ENCODE results near the gene TUBB4B.
"Not testable (repeated sequence)": the region's sequence is repeated elsewhere in the genome, so short reads cannot be mapped to it uniquely, and the experiment has no call there.

Gene TUBB4B

DNA sequence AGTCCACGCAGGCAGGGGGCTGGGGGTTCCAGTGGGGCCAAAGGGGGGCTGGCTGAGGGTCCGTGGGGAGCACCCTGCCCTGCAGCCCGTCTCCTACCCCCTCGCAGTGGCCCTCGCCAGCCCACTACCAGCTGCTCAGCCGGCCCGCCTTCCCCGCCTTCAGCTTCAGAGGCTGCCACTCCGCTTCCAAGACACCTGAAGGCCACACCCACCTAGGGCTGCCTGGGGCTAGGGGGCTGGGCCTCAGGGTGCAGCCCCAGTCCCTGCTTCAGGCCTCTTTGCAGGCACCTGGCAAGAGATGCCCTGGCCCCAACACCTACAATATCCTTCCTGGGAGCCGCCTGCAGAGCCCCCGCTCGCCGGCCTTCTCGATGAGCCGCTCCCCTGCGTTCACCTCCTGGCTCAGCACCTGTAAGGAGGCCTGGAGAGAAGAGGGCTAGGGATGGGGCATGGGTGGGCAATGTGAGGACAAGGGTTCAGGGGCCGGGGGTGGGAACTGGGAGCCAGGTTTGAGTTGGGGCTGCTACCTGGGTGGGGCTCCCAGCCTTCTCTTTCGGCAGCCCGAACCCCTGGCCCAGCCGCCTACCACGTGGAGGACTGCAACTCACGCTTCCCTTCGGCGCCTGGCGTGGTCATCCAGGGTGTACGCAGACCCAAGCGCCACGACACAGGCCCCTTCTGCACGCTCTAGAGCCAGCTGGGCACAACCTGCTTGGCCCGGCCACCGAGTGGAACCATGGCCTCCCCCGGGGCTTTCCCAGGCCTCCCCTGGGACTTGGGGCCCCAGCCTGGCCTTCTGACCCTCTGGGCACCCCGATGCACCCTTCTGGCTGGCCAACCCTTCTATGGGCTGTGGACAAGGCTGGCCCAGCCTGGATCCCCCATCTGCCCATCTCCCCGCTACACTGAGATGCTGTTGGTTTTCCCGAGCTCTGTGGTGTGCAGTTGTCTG, 11.7 kb downstream of the TUBB4B start:
- DNase-seq (ENCODE audit: low spot score): no peak

GRCh38 chr9:137253717-137254623, 12.9 kb downstream of the TUBB4B start:
- no peak for DNase-seq (ENCODE audit: low spot score)

DNA sequence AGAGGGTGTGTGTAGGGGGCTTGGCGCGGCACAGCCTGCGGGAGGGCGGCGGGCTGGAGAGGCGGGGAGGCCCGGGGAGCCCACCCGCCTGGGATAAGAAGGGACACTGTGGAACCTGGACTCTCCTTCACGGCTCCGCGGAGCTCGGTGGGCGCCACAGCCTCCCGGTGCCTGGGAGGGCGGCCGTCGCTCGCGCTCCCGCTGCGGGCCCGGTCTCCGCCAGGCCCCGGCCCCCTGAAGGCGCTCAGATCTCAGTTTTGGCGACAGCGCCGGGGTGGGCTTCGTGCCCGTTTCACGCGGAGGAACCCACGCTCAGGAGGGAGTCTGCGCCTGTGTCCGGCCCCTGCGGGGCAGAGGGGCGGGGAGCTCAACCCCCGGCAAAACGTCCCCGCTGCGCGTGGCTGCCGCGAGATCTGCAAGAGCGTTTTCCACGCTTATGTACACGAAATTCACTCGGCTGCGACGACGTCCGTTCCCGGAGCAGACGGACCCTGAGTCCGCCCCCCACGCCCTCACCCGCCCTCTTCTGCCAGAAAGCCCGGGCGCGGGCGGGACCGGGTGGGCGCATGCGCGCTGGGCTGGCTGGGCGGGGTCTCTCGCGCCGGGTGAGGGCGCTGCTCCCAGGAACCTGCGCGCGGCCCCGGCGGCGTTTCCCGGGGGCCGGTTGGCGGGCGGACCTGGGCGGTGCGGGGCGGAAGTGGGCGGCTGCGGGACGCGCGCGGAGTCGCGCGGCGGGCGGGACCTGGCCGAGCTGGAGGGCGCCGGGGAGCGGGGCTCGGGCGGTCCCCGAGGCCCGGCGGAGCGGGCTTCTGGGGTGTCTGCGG, 13.7 kb downstream of the TUBB4B start, which contains the start of gene NELFB:
Gene NELFB (plus strand): TSS at position 704 of the 824 bp plus-strand sequence.
- DNase-seq (ENCODE audit: low spot score): peak; percentile 100

GRCh38 chr9:137255448-137256114, 14.5 kb downstream of the TUBB4B start:
- DNase-seq (ENCODE audit: low spot score): no peak

DNA sequence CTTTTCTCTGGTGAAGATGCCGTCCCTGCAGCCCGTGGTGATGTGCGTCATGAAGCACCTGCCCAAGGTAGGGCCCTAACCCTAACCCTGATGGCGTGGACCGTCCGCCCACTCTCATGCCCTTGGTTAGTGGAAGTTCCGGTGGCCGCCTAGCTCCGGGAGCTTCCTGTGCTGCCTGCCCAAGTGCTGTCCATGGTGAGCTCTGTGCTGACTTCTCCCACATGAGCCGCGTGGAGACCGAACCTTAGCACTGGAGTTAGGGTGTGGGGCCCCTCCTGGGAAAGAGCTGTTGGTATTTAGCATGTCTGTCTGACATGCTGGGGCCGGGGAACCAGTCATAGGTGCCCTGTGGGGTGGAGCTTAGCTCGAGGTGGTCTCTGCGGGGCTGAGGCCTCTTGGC, 15.3 kb downstream of the TUBB4B start:
- DNase-seq (ENCODE audit: low spot score): no peak

GRCh38 chr9:137256856-137257255, 15.8 kb downstream of the TUBB4B start:
- DNase-seq (ENCODE audit: low spot score): no peak

GRCh38 chr9:137262173-137262908, 21.3 kb downstream of the TUBB4B start:
- not testable (repeated sequence) for DNase-seq (ENCODE audit: low spot score)

DNA sequence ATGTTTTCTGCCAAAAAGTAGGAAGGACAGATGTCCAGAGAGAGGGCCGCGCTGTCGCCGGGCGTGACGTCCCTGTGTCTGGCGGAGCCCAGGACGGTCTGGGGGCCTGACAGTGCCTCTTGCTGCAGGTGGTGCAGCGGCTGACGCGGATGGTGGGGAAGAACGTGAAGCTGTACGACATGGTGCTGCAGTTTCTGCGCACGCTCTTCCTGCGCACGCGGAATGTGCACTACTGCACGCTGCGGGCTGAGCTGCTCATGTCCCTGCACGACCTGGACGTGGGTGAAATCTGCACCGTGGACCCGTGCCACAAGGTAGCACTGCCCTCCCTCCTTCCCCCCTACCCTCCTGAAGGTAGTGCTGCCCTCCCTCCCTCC, 21.8 kb downstream of the TUBB4B start:
- no peak for DNase-seq (ENCODE audit: low spot score)

- DNase-seq (ENCODE audit: low spot score): no peak
Measured at GRCh38 chr9:137263506-137263905, 22.4 kb downstream of the TUBB4B start.

GRCh38 chr9:137264067-137264466, 23.0 kb downstream of the TUBB4B start:
- DNase-seq (ENCODE audit: low spot score): no peak

- no peak for DNase-seq (ENCODE audit: low spot score)
Measured at GRCh38 chr9:137265496-137266161, 24.5 kb downstream of the TUBB4B start.

DNA sequence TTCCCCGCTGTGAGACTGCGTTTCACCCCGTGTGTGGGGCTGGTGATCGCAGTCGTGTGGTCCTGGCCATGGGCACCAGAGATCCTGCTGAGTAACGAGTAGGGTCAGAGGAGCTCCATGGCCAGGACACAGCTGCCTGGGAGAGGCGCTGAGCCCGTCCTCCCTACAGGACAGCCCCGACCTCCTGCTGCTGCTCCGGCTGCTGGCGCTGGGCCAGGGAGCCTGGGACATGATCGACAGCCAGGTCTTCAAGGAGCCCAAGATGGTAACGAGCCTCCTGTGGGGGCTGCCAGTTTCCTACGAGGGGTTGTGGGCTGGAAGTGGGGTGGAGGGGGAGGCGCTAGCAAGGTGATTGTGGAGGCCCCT, 25.1 kb downstream of the TUBB4B start:
- DNase-seq (ENCODE audit: low spot score): no peak

- no peak for DNase-seq (ENCODE audit: low spot score)
Measured at GRCh38 chr9:137266585-137267453, 25.7 kb downstream of the TUBB4B start.

- no peak for DNase-seq (ENCODE audit: low spot score)
Measured at GRCh38 chr9:137267933-137268355, 26.9 kb downstream of the TUBB4B start.

- DNase-seq (ENCODE audit: low spot score): no peak
Measured at GRCh38 chr9:137268538-137269201, 27.6 kb downstream of the TUBB4B start.

- DNase-seq (ENCODE audit: low spot score): peak; percentile 88
Measured at GRCh38 chr9:137269231-137269772, 28.2 kb downstream of the TUBB4B start.

DNA sequence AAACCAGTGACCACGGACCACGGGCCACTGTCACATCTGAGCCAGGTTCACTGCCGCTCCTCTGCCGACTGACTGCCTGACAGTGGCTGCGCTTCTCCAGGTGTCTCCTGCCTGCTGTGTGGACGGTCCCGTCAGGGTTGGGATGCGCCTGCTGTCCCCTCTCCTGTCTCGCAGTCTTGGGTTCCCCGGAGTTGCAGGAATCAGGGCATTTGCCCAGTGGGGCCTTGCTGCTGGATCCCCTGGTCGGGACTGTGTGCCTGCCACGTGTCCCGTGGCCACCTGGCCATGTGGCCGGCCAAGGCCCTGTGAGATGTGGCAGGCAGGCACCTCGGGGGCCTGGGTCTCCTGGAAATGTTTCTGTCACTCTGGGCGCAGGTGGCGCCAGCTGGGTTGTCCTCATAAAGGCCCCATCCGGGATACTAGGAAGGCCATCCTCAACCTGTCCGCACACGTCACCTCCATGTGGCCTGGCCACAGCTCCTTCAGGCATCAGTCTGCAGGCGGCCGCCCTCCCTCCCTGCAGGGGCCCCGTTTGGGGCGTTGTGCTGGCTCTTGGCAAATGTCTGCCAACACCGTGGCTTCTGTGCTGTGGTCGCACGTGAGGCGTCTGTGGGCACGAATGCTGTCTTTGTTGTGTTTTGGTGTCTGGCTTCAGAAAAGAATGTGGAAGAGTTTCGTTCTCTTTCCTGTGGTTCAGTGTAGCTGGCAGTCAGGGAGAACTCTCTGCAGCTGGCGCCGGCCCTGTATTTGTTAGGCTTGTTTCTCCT, 30.0 kb downstream of the TUBB4B start:
- no peak for DNase-seq (ENCODE audit: low spot score)

Measured in AG08396 (cell line).